Thymus (tissue), 14 donors: ENCODE data around the gene TRIM38. TPM values are rescaled to one million over a fixed set of nuclear protein-coding genes. Genes with fewer than 3 reads are reported as not detected.

Experiments
- DNase-seq, 9 donors: peaks; one replicate each; pipeline ENCODE4 v3.0.0-alpha.2; 2013; ENCODE audit warnings: low spot score in 9 of 9, low read depth in 6 of 9, missing footprints in 1 of 9
- H3K27ac ChIP-seq, 2 donors: one replicate each; pipeline ENCODE4 v1.5.1; 2013; ENCODE audit warnings: control low read depth in 1 of 2, low read depth in 1 of 2, low read length in 1 of 2, mild to moderate bottlenecking in 1 of 2, moderate library complexity in 1 of 2
- H3K27me3 ChIP-seq, 2 donors: one replicate each; pipeline ENCODE4 v1.5.1; 2013; ENCODE audit warnings: low read length in 1 of 2; ENCODE audit not compliant: control insufficient read depth in 2 of 2, insufficient read depth in 1 of 2
- H3K36me3 ChIP-seq, 2 donors: one replicate each; pipeline ENCODE4 v1.5.1; 2013; ENCODE audit warnings: low read length in 1 of 2, mild to moderate bottlenecking in 1 of 2, moderate library complexity in 1 of 2; ENCODE audit not compliant: control insufficient read depth in 2 of 2, insufficient read depth in 2 of 2
- H3K4me1 ChIP-seq, 2 donors: one replicate each; pipeline ENCODE4 v1.5.1; 2013; ENCODE audit warnings: low read length in 2 of 2; ENCODE audit not compliant: control insufficient read depth in 2 of 2, insufficient read depth in 2 of 2
- H3K4me3 ChIP-seq, 2 donors: one replicate each; pipeline ENCODE4 v1.5.1; 2013; ENCODE audit warnings: low read length in 2 of 2, control low read depth in 1 of 2, mild to moderate bottlenecking in 1 of 2
- H3K9me3 ChIP-seq, 2 donors: one replicate each; pipeline ENCODE4 v1.5.1; 2013; ENCODE audit warnings: low read length in 1 of 2, mild to moderate bottlenecking in 1 of 2; ENCODE audit not compliant: control insufficient read depth in 2 of 2, insufficient read depth in 1 of 2
- WGBS: extraction: QIAGEN DNeasy Blood & Tissue Kit; methylation state at CpG from one replicate; pipeline ENCODE4 v1.1.7; 2013; 5-methylcytosine and 5-hydroxymethylcytosine counted together
- long read RNA-seq, 10 donors: transcript quantifications; one replicate each; lab custom pipeline, GENCODE V29; 2026
- polyA plus RNA-seq: library from polyadenylated mRNA; stranded (reverse); fragments of 200-250 nt; gene quantifications from one replicate; pipeline ENCODE4 v1.2.3, GENCODE V29; 2013
- total RNA-seq: library from RNA; stranded (reverse); fragments of 120-200 nt; gene quantifications from one replicate; pipeline ENCODE4 v1.2.4, GENCODE V29; 2013
- donor health status: healthy.

Gene TRIM38, protein sequence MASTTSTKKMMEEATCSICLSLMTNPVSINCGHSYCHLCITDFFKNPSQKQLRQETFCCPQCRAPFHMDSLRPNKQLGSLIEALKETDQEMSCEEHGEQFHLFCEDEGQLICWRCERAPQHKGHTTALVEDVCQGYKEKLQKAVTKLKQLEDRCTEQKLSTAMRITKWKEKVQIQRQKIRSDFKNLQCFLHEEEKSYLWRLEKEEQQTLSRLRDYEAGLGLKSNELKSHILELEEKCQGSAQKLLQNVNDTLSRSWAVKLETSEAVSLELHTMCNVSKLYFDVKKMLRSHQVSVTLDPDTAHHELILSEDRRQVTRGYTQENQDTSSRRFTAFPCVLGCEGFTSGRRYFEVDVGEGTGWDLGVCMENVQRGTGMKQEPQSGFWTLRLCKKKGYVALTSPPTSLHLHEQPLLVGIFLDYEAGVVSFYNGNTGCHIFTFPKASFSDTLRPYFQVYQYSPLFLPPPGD
- 5.0 TPM for total RNA-seq
- 11.3 TPM for polyA plus RNA-seq
- long read RNA-seq, donor 1: 0 reads
- long read RNA-seq, donor 2: 0 reads
- long read RNA-seq, donor 3: 0 reads
- long read RNA-seq, donor 4, full-length matches to known transcripts: 3 of 3 reads
- long read RNA-seq, donor 4, partial matches to known transcripts: 0 of 3 reads
- long read RNA-seq, donor 4, other reads (novel, unspliced or antisense): 0 of 3 reads
- long read RNA-seq, donor 5, full-length matches to known transcripts: 4 of 9 reads
- long read RNA-seq, donor 5, partial matches to known transcripts: 5 of 9 reads
- long read RNA-seq, donor 5, other reads (novel, unspliced or antisense): 0 of 9 reads
- long read RNA-seq, donor 6, full-length matches to known transcripts: 4 of 4 reads
- long read RNA-seq, donor 6, partial matches to known transcripts: 0 of 4 reads
- long read RNA-seq, donor 6, other reads (novel, unspliced or antisense): 0 of 4 reads
- long read RNA-seq, donor 7, full-length matches to known transcripts: 5 of 5 reads
- long read RNA-seq, donor 7, partial matches to known transcripts: 0 of 5 reads
- long read RNA-seq, donor 7, other reads (novel, unspliced or antisense): 0 of 5 reads
- long read RNA-seq, donor 8: 0 reads
- long read RNA-seq, donor 9, full-length matches to known transcripts: 1 of 1 reads
- long read RNA-seq, donor 9, partial matches to known transcripts: 0 of 1 reads
- long read RNA-seq, donor 9, other reads (novel, unspliced or antisense): 0 of 1 reads
- long read RNA-seq, donor 10: 0 reads

DNA sequence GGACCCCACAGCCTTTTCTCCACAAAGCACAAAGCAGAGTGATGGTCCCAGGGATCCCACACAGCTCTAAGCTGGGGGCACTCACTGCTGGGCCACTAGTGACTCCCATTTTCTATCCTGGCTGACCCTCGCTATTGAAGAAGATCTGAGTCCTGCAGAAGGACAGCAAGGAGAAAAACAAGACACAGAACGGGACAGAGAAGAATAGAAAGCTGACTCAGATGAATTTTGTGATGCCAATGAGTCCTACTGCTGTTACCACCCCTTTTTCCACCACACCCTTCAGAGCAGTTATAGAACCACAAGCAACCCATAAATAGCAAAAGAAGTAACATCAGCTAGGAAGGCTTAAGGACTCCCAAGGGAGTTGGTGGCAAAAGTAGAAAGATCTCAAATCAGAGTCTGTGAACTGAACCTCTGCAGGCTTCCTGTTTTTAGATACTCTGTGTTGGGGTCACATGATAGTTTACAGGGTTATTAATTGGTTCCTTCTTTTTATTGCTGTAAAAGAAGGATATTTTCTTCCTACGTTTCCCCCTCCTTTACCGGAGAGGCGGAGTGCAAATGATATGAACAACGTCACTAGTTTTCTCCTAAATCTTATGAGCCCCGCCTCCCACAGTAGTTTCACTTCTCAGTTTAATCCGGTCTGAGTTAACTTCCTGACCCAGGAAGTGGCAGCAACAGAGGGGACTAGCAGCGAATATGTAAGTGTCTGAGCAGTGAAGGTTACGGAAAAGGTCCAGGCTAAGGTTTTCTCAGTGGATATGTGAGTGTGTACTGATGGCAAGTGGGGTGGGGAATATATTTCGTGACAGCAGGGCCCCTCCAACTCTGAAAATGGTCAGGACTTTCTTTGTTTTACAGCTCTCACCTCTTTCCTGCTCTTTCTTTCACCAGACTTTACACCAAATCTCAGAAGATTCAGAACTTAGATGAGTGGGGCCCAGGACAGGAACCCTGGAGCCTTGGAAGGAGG, at the start of gene TRIM38:
Gene TRIM38, plus strand, starts transcription at position 654 of the 979 bp plus-strand sequence. CDS start 3,721 bp downstream, outside the sequence.
- H3K27ac ChIP-seq: peak within 1 kb of the TSS; percentile 89 to 93
- peaks cover 5 to 20% of the 10 kb centered on the region in 2 donors for H3K4me1 ChIP-seq
- peak; percentile 62 to 91 (median 77) for DNase-seq
- no peaks in the 10 kb centered on the region for H3K27me3 ChIP-seq
- H3K36me3 ChIP-seq: peaks cover 8 to 23% of the 10 kb centered on the region in 2 donors
- peaks cover 0 to 6% of the 10 kb centered on the region in 2 donors for H3K9me3 ChIP-seq
- peak within 1 kb of the TSS; percentile 68 to 69 for H3K4me3 ChIP-seq
- WGBS: 2% methylated on average over 11 of the region's 11 CpGs

DNA sequence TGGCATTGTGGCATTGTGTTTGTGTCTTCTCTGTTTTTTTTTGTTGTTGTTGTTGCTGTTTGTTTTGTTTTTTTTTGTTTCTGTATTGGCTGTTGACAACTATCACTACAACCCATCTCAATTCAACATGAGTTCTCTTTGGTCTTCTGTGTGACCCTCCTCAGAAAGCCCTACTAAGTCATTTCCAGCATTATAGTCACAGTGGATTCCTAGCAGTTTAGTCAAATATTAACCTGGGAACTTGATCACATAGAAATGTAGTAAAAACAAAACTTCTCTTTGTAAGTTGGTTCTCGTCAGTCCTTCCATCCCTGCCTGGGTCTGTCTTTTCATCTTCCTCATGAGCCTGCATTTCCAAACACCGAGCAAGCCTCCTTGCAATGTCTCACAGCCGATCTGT, 48.9 kb upstream of the TRIM38 start:
- Histone ChIP-seq H3K9me3 (no peaks in the 10 kb centered on the region), H3K4me1 (no peaks in the 10 kb centered on the region), H3K36me3 (no peaks in the 10 kb centered on the region), H3K4me3 (no peak overlapping the region), H3K27me3 (no peaks in the 10 kb centered on the region), H3K27ac (no peak overlapping the region)
- no peak for DNase-seq
- WGBS: 86% methylated on average over 3 of the region's 3 CpGs

DNA sequence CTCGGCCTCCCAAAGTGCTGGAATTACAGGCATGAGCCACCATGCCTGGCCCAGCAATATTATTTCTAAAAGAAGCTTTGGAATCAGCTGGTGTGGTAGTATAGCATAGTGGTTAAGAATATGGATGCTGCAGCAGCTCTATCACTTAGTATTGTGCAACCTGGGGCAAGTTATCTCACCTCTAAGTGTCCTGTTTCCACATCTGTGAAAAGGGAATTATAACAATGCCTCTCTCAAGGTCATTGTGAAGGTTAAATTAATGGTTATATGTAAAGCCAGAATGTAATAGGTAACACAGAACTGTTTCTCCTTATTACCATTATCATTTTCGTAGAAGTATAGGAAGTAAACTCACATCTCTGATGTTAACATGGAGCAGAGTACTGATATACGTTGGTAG, 46.3 kb upstream of the TRIM38 start:
- WGBS: 90% methylated on average over 3 of the region's 3 CpGs

DNA sequence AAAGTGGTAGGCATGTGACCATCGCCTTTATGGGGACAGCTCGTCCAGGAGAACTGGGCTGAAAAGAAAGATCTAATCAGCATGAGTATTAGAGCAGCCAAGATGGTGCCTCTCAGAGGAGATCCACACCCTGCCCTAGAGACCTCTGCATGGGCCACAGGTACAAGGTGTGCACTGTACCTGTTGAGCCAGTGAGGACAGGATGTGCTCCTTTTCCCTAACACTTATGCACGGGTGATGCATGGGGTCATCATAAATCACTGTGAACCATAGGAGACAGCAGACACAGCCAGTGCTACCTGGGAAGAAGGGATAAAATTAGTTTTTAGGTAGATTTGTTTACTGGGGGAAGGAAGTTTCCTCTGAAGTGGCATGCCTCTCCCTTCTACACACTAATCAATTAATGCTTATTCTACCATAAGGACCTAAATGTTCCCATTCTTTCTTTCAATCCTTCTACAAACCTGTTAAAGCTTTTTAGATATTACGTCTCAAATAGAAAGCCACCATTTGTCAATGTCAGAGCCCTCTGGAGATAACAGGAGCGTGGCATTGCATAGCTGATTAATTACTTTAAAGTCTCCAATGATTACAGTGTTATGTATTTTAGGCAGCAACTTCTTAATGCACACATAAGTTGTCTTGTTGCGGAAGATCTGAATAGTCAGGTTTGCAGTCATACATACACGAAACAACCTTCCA, 45.7 kb upstream of the TRIM38 start:
- Histone ChIP-seq H3K4me3 (no peak overlapping the region), H3K27ac (no peak overlapping the region), H3K4me1 (no peaks in the 10 kb centered on the region), H3K9me3 (no peaks in the 10 kb centered on the region), H3K36me3 (no peaks in the 10 kb centered on the region), H3K27me3 (no peaks in the 10 kb centered on the region)
- 95% methylated on average over 7 of the region's 7 CpGs for WGBS
- DNase-seq: no peak

More for the DNA sequence above, 46.3 kb upstream of the TRIM38 start:
- Histone ChIP-seq H3K27ac (no peak overlapping the region), H3K27me3 (no peaks in the 10 kb centered on the region), H3K36me3 (no peaks in the 10 kb centered on the region), H3K9me3 (no peaks in the 10 kb centered on the region), H3K4me3 (no peak overlapping the region), H3K4me1 (no peaks in the 10 kb centered on the region)
- no peak for DNase-seq

DNA sequence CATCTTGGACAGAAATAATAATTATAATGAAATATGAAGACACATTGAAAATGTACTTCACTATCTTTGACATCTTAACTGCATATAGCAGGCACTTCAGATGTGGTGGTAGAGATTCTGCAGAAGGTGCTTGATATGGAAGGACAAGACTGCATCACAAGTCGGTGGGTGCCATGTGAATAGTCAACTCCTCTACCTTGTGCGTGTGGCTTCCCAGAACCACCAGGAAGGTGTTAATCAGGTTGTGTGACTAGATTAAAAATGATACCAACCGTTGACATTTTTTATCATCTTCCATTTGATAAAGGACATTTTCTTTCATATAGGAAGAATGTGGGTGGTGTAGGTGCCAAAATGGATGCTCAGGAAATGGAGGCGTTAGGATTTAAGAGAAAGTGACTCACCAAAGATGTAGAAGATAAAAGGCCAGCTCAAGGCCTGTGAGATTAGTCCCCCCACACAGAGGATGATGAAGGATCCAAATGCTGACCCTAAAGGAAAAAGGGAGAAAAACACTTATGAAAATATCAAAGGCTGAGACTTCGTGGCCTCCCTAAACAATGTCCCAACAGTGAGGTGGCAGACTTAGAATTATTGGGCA, 44.4 kb upstream of the TRIM38 start:
- H3K9me3 ChIP-seq: no peaks in the 10 kb centered on the region
- H3K27me3 ChIP-seq: no peaks in the 10 kb centered on the region
- no peaks in the 10 kb centered on the region for H3K36me3 ChIP-seq
- WGBS: 83% methylated on average over 5 of the region's 5 CpGs
- H3K4me3 ChIP-seq: no peak overlapping the region
- no peak overlapping the region for H3K27ac ChIP-seq
- DNase-seq: no peak
- H3K4me1 ChIP-seq: no peaks in the 10 kb centered on the region

DNA sequence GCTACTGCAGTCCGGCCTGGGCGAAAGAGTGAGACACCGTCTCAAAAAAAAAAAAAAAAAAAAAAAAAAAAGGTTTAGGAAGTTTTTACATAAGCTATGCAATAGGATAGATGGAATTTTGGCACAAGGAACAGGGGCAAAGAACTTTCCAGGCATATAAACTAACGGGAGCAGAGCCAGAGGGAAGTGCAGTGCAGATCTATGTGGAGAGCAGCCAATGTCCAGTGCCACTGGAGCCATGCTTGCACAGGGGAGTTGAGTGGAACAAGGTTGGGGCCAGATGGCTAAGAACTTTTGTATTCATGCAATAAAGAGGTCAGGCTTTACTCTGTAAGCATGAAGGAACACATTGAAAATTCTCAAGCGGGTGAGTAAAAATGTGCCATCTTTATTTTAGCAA, 42.9 kb upstream of the TRIM38 start:
- 94% methylated on average over 5 of the region's 5 CpGs for WGBS
- Histone ChIP-seq H3K9me3 (no peaks in the 10 kb centered on the region), H3K4me3 (no peak overlapping the region), H3K27ac (no peak overlapping the region), H3K36me3 (no peaks in the 10 kb centered on the region), H3K4me1 (no peaks in the 10 kb centered on the region), H3K27me3 (no peaks in the 10 kb centered on the region)
- no peak for DNase-seq

DNA sequence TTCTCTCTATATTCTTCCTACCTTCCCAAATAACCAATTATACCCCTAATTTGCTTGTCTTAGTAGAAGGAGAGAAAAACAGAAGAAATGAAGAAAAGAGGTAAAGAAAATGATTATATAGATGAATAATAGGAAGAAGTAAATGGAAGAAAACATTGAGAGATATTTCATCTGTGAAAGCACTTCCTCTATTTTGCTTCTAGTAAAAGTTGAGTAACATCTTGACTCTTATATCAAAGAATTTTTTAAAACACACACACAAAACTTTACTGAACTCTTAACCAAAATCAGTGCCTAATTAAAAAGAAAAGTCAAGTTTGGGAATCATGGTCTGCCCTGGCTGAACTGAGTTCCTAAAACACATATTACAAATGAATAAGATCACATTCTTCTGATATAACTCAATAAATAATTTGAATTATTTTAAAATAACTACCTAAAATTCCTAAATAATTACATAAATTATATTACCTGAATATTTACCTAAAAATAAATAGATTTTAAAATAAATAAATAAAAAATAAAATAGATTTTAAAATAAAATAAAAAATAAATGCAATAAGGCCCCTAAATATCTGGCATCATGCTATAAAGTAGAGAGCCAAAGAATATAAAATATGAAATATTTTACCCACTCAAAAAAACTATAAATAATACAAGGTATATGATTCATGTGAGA, 40.9 kb upstream of the TRIM38 start:
- no peak overlapping the region for H3K27ac ChIP-seq
- H3K9me3 ChIP-seq: no peaks in the 10 kb centered on the region
- H3K4me3 ChIP-seq: no peak overlapping the region
- no peak for DNase-seq
- H3K4me1 ChIP-seq: no peaks in the 10 kb centered on the region
- H3K27me3 ChIP-seq: no peaks in the 10 kb centered on the region
- no peaks in the 10 kb centered on the region for H3K36me3 ChIP-seq
